GM21619 (cell line): ENCODE results near the gene ICE1.
"Not testable (repeated sequence)": the region's sequence is repeated elsewhere in the genome, so short reads cannot be mapped to it uniquely, and the experiment has no call there.

ENCODE experiments used
- ATAC-seq: cut with Tn5 transposase; IDR thresholded peaks from one replicate; pipeline ENCODE4 v1.9.1; 2021; ENCODE audit not compliant: unreplicated experiment

The ICE1 gene

GRCh38 chr5:5437227-5438172, 15.0 kb downstream of the ICE1 start:
- ATAC-seq, result no peak

GRCh38 chr5:5451863-5452262, 29.4 kb downstream of the ICE1 start:
- ATAC-seq, result no peak

GRCh38 chr5:5453131-5453530, 30.7 kb downstream of the ICE1 start:
- ATAC-seq, result no peak

- no peak for ATAC-seq
Observed at GRCh38 chr5:5454391-5454790, 31.9 kb downstream of the ICE1 start.

GRCh38 chr5:5456858-5457257, 34.4 kb downstream of the ICE1 start:
- ATAC-seq, result no peak

- ATAC-seq, result no peak
Observed at GRCh38 chr5:5460311-5460710, 37.8 kb downstream of the ICE1 start.

- ATAC-seq, result no peak
Observed at GRCh38 chr5:5461012-5461411, 38.5 kb downstream of the ICE1 start.

- no peak for ATAC-seq
Observed at GRCh38 chr5:5464036-5464715, 41.7 kb downstream of the ICE1 start.

- no peak for ATAC-seq
Observed at GRCh38 chr5:5466227-5466626, 43.8 kb downstream of the ICE1 start.

GRCh38 chr5:5467737-5468136, 45.3 kb downstream of the ICE1 start:
- ATAC-seq, result no peak

GRCh38 chr5:5470933-5471332, 48.5 kb downstream of the ICE1 start:
- no peak for ATAC-seq

- no peak for ATAC-seq
Observed at GRCh38 chr5:5473226-5473625, 50.7 kb downstream of the ICE1 start.

GRCh38 chr5:5474961-5475360, 52.5 kb downstream of the ICE1 start:
- no peak for ATAC-seq

GRCh38 chr5:5475975-5476374, 53.5 kb downstream of the ICE1 start:
- ATAC-seq, result no peak

GRCh38 chr5:5479578-5479977, 57.1 kb downstream of the ICE1 start:
- ATAC-seq, result not testable (repeated sequence)

- no peak for ATAC-seq
Observed at GRCh38 chr5:5480481-5481111, 58.1 kb downstream of the ICE1 start.

- ATAC-seq, result no peak
Observed at GRCh38 chr5:5481206-5481605, 58.7 kb downstream of the ICE1 start.

- no peak for ATAC-seq
Observed at GRCh38 chr5:5481633-5482032, 59.2 kb downstream of the ICE1 start.

- no peak for ATAC-seq
Observed at GRCh38 chr5:5483350-5483749, 60.9 kb downstream of the ICE1 start.

- no peak for ATAC-seq
Observed at GRCh38 chr5:5483880-5484598, 61.6 kb downstream of the ICE1 start.

GRCh38 chr5:5486122-5486521, 63.6 kb downstream of the ICE1 start:
- ATAC-seq, result no peak
